Activated naive CD8-positive, alpha-beta T cell (primary cell): ENCODE results near the gene SRGAP3.

ENCODE experiments used
- H3K27ac Mint-ChIP-seq: one replicate; pipeline ENCODE4 v1.8.0; 2021; ENCODE audit warnings: mixed read lengths
- H3K27me3 Mint-ChIP-seq: one replicate; pipeline ENCODE4 v1.8.0; 2021; ENCODE audit warnings: mixed read lengths
- H3K36me3 Mint-ChIP-seq: one replicate; pipeline ENCODE4 v1.8.0; 2021; ENCODE audit warnings: mixed read lengths
- H3K4me1 Mint-ChIP-seq: one replicate; pipeline ENCODE4 v1.8.0; 2021; ENCODE audit warnings: low read depth, mixed read lengths
- H3K4me3 Mint-ChIP-seq: one replicate; pipeline ENCODE4 v1.8.0; 2021; ENCODE audit warnings: mild to moderate bottlenecking, mixed read lengths
- H3K9me3 Mint-ChIP-seq: one replicate; pipeline ENCODE4 v1.8.0; 2021; ENCODE audit warnings: low read depth, mixed read lengths

Gene SRGAP3

DNA sequence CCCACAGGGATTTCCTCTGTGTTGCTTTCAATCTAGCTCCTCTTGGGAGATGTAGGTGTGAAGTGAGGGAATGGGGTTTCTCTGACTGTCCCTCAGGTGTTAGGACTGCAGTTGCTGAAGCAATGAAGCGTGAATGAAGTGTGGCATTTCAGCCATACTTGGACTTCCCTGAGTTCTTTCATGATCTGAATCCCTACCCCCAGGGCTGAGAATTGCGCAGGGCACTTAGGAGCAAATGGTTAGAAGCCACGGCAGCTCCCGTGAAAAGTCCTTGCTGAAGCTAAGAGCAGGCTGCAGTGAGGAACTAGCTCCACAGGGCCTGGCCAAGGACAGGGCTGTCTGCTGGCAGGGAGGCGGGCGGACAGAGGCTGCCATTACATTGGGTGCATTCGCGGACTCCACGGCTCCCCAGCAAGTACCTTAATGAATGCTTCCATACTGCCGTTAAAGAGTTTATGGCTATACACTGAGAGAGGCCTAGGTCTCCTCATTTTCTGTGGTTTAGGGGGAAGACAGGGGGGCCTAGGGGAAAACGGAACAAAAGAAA lies 217.1 kb downstream of the SRGAP3 start:
- Mint-ChIP-seq H3K27ac (no peak overlapping the region), H3K4me1 (no peaks in the 10 kb centered on the region), H3K9me3 (no peaks in the 10 kb centered on the region), H3K36me3 (no peaks in the 10 kb centered on the region), H3K27me3 (no peaks in the 10 kb centered on the region), H3K4me3 (no peak overlapping the region)

DNA sequence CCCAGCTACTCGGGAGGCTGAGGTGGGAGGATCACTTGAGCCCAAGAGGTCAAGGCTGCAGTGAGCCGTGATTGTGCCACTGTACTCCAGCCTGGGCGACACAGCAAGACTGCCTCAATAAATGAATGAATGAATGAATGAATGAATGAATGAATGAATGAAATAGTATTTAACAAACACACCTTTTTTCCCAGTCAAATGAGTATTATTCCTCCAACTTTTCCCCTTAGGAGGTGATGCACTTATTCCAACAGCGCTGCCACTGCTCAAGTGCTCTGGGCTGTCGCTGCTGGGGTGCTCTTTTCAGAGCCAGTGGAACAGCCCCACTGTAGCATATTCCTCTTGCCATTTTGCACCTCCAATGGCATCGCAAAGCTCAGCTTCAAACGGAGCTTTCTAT lies 219.4 kb downstream of the SRGAP3 start:
- Mint-ChIP-seq H3K4me3 (no peak overlapping the region), H3K36me3 (no peaks in the 10 kb centered on the region), H3K4me1 (no peaks in the 10 kb centered on the region), H3K27me3 (no peaks in the 10 kb centered on the region), H3K9me3 (no peaks in the 10 kb centered on the region), H3K27ac (no peak overlapping the region)

DNA sequence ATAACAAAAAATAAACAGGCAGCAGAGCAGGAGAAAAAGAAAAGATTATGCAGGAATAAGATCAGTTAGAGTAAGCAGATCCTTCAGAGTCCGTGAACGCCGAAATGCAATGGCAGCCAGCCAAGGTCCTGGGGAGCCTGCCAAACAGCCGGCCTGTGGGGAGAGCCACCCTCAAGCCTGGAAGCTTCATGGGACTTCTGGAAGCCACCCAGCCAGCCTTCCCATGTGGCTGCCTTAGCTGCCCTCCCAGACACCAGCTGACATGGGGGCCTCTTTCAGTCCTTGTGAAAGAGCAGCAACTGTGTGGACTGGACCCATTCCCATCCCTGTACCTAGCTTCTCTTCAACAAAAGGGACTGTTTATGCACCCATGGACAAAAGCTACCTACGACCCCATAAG lies 221.3 kb downstream of the SRGAP3 start:
- Mint-ChIP-seq H3K27me3 (no peaks in the 10 kb centered on the region), H3K36me3 (no peaks in the 10 kb centered on the region), H3K4me3 (no peak overlapping the region), H3K4me1 (no peaks in the 10 kb centered on the region), H3K9me3 (no peaks in the 10 kb centered on the region), H3K27ac (no peak overlapping the region)

DNA sequence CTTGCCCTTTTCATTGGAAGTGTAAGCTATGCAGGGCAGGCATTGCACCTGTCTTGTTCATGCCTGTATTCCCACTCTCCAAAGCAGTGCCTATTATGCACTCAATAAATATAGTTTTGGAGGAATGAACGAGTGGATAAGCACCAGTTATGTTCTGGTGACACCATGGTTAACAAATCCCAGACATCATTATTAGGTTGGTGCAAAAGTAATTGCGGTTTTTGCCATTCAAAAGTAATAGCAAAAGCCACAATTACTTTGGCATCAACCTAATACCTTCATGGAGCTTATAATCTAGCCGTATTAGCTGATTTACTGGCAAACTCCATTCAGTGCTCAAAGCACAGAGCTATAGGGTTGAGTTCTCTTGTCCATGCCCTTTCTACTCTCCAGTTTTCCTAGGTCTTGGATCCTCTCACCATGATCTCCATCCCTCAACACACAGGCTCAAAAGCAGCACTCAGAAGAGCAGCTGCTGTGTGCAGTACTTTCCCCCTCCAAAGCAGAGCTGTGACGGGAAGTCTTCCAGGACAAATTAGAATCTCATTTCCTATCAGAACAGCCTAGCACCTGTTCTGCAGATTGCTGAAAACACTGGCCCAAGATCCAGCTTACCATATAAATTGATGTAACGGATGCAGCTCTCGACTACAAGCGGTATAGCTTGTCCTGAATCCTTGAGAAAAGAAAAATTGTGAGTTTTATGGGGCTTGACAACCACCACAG lies 223.0 kb downstream of the SRGAP3 start:
- H3K36me3 Mint-ChIP-seq, result no peaks in the 10 kb centered on the region
- H3K9me3 Mint-ChIP-seq, result no peaks in the 10 kb centered on the region
- no peak overlapping the region for H3K4me3 Mint-ChIP-seq
- H3K27ac Mint-ChIP-seq, result no peak overlapping the region
- no peaks in the 10 kb centered on the region for H3K4me1 Mint-ChIP-seq
- H3K27me3 Mint-ChIP-seq, result no peaks in the 10 kb centered on the region

DNA sequence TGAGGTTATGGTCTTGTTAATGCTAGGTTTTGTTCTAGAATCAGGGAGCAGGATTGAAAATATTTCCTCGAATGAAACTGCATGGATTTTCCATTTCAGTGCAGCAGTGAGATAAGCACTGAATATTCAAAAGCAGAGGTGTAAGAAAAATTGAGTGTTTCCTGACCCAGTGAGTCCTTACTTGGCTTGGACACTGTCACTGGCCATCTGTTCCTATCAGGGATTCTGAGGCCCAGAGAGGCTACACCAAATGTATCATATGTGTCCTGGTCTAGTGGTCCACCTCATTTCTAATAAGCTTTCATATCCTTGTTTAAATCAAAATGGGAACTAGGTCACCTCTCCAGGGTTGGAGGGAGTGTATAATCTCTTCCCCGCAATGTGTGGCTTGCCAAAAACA lies 225.1 kb downstream of the SRGAP3 start:
- Mint-ChIP-seq H3K9me3 (no peaks in the 10 kb centered on the region), H3K27me3 (no peaks in the 10 kb centered on the region), H3K36me3 (no peaks in the 10 kb centered on the region)

DNA sequence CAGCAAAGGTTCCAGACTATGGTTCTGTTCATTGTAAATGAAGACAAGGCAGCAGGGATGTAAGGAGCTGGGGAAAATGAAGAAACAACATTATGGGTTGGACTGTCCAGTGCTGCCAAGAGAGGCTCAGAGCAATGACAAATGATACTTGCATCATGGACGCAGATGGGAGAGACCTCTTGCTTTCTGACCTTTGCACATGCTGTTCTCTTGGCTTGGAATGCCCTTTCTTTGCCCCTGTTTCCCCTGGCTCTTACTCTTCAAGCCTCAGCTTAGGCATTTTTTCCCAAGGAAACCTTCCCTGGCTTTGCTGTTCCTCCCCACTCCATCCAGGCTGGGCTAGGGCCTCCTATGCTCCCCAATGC lies 226.2 kb downstream of the SRGAP3 start:
- Mint-ChIP-seq H3K9me3 (no peaks in the 10 kb centered on the region), H3K27me3 (no peaks in the 10 kb centered on the region), H3K36me3 (no peaks in the 10 kb centered on the region), H3K27ac (no peak overlapping the region), H3K4me1 (no peaks in the 10 kb centered on the region), H3K4me3 (no peak overlapping the region)

More for the DNA sequence above, 225.1 kb downstream of the SRGAP3 start:
- no peak overlapping the region for H3K4me3 Mint-ChIP-seq
- no peaks in the 10 kb centered on the region for H3K4me1 Mint-ChIP-seq
- H3K27ac Mint-ChIP-seq, result no peak overlapping the region

DNA sequence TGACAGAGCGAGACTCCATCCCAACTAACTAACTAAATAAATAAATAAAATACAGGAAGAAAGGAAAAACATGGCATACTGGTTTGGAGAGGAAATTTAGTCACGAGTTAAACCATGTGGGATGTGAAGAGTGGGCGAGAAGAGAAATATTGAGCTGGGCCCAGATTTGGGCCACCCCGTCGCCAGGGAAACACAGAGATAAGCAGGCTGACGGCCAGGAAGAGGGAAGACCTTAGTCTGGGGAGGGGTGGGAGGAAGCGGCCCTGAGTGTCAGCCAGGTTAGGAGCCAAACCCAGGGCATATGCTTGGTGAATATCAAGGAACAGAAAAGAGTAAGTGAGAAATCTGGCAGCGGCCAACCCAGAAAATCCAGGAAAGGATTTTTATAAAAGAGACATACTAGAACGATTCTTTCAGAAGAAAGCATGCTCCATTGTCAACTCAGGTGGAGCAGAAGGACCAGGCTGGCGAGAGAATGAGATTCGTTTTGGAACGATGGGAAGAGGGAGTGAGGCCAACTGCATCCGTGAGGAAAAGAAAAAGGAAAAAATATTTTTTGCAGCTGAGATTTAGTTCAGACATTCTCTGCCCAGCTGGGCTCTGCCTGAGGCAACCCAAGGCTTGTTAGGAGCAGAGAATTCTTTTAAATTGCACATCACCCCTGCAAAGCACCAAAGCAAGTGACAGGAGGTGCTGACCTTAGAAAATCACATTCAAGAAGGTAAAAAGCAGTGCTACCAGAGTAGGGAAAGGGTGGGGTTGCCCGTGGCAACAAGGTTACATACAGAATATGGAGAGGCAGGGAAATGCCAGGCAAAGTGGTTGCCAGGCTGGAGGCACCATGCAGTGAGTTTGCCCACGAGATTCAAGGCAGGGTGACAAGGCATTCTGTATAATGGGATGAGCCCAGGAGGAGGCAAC lies 226.9 kb downstream of the SRGAP3 start:
- no peak overlapping the region for H3K4me3 Mint-ChIP-seq
- no peaks in the 10 kb centered on the region for H3K9me3 Mint-ChIP-seq
- no peaks in the 10 kb centered on the region for H3K36me3 Mint-ChIP-seq
- no peak overlapping the region for H3K27ac Mint-ChIP-seq
- H3K4me1 Mint-ChIP-seq, result no peaks in the 10 kb centered on the region
- H3K27me3 Mint-ChIP-seq, result no peaks in the 10 kb centered on the region

DNA sequence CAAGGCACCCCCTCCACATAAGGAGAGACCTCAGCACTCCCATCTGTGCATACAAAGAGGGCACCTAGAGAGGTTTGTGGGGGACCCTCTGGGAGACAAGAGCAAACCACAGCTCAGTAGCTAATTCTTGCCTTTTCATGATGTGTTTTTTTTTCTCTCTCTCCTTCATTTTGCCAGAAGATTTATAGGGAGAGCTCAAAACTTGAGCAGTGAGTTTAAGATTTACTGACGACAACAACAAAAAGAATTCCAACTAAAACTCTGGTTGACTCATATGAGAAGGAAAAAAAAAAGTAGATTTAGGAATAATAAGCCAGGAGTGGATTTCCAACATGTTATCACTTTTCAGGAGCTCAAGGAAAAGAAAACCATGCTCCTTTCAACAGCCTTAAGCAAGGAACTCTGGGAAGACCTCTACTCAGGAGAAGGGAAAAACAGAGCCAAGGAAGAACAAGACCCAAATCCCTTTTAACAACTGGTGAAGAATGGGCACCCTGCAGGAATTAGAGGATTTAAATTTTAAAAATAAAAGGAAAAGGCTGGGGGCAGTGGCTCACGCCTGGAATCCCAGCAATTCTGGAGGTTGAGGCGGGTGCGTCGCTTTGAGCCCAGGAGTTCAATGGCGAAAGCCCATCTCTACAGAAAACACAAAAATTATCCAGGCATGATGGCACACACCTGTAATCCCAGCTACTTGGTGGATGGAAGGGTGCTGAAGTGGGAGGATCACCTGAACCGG lies 228.0 kb downstream of the SRGAP3 start:
- no peak overlapping the region for H3K27ac Mint-ChIP-seq
- H3K9me3 Mint-ChIP-seq, result no peaks in the 10 kb centered on the region
- no peaks in the 10 kb centered on the region for H3K4me1 Mint-ChIP-seq
- H3K27me3 Mint-ChIP-seq, result no peaks in the 10 kb centered on the region
- H3K36me3 Mint-ChIP-seq, result no peaks in the 10 kb centered on the region
- H3K4me3 Mint-ChIP-seq, result no peak overlapping the region

DNA sequence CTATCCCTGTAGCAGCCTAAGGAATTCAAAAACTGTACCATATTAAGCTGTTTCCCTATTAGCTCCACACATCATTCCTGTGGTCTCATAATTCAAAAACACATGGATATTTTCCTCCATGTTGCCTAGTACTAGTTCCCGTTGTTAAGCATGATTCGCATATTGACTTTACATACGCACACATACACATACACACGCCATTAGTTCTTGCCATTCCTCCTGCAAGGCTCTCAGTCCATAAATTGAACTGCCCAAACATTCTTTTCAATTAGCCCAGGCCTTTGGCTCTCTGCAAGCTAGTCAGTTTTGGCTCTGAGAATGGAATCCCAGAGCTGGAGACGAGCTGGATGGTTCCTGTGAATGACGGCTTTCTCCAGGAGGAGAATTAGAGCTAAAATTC lies 229.0 kb downstream of the SRGAP3 start:
- Mint-ChIP-seq H3K36me3 (no peaks in the 10 kb centered on the region), H3K27ac (no peak overlapping the region), H3K4me1 (no peaks in the 10 kb centered on the region), H3K27me3 (no peaks in the 10 kb centered on the region), H3K4me3 (no peak overlapping the region), H3K9me3 (no peaks in the 10 kb centered on the region)

DNA sequence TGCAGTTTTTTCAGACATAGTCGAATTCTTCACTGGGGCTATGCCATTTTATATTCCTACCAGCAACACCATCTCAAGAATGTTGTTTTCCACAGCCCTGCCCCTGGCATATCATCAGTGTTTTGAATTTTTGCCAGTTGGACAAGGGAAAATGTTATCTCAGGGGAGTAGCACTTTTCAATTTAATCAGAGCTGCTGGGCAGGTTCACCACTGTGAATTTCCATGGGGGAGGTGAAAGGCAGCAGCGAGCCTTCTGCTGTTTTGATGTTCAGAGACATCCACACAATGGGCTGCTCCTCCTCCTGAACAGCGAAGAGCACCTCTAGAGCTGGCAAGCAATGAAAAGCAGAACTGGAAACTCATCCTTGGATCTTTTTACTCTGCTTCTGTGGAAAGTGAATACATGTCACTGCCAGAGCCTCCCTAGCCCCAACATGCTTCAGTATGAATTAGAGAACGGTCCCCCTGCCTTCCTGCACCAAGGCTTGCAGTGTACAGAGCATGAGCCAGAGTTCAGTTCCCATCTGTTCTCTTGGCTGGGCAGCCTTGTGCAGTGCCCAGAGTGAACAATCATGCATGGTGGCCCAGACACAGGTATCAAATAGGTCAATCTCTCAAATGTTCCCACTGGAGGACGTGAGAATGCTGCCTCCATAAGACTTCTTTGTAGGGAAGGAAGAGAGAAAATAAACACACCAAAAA lies 230.0 kb downstream of the SRGAP3 start:
- Mint-ChIP-seq H3K36me3 (no peaks in the 10 kb centered on the region), H3K27me3 (no peaks in the 10 kb centered on the region), H3K27ac (no peak overlapping the region), H3K4me3 (no peak overlapping the region), H3K4me1 (no peaks in the 10 kb centered on the region), H3K9me3 (no peaks in the 10 kb centered on the region)

DNA sequence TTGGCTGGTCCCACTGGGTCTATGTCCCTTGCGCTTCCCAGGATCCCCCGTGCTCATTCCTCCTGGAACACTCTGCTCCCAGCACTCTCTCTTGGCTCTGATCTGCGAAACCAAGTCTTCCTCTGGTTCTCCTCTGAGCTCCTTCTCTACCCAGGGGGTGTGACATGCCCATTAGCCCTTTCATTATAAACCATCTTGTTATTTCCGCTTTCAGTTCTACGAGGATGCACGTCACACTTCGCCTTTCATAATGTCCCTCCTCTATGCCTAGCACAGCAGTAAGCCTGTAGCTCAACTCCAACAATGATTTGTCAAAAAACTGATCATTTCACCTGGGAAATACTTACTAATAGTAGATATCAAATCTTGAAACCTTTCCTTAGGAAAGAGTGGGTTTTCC lies 234.2 kb downstream of the SRGAP3 start:
- H3K27ac Mint-ChIP-seq, result no peak overlapping the region
- H3K9me3 Mint-ChIP-seq, result no peaks in the 10 kb centered on the region
- H3K27me3 Mint-ChIP-seq, result no peaks in the 10 kb centered on the region
- no peak overlapping the region for H3K4me3 Mint-ChIP-seq
- no peaks in the 10 kb centered on the region for H3K36me3 Mint-ChIP-seq
- peaks cover 15% of the 10 kb centered on the region for H3K4me1 Mint-ChIP-seq

DNA sequence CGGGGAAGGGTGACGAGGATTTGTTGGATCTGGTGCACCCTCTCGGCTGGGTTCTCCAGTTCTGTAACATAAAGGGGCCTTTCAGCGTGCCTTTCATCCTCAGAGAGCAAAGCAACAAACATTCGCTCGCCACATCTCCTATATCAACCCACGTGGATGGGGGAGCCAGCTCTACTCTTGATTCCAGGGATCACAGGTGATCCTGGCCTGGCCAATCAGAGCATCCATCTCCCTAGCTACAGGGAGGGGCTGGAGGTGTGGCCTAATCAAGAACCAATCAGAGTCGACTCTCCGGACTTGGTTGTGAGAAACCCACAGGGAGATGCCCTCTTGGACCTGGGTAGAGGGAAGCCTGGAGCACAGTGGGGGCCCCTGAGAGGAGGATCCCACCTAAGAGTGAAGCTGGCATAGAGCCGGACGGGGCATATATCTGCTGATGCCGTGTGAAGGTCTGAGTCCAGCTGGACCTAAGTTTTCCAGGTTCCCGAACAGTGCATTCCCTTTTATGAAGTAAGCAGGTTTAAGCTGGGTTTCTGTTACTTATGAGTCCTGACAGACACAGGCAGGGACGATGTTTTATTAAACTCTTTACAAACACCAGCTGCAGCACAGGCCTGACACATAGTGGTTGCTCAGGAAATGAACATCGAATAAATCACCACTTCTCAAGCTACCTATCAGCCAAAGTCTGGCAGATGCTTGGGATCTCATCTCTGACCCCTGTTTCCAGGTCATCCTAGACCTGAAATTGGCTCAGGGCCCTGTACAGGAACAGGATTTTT lies 235.5 kb downstream of the SRGAP3 start:
- no peak overlapping the region for H3K27ac Mint-ChIP-seq
- H3K9me3 Mint-ChIP-seq, result no peaks in the 10 kb centered on the region
- H3K4me1 Mint-ChIP-seq, result peaks cover 15% of the 10 kb centered on the region
- H3K4me3 Mint-ChIP-seq, result no peak overlapping the region
- peaks cover 3% of the 10 kb centered on the region for H3K36me3 Mint-ChIP-seq
- H3K27me3 Mint-ChIP-seq, result no peaks in the 10 kb centered on the region

DNA sequence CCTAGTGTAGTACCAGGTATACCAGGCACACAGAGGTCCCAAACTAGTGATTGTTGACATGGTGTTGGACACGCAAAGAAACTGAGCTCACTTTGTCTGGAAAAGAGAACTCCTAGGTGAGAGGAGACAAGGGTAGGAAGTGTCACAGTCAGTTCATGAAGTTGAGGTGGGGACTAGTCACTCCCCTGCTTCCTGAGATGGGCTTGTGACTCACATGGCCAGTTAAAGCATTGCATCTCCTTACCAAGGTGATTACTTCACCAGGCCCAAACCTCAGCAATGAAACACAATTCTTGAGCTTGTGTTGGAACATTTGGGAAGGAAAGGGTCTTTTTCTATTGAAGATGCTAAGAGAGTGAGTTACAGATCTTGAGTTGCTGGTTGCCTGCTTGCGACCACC lies 236.9 kb downstream of the SRGAP3 start:
- no peak overlapping the region for H3K27ac Mint-ChIP-seq
- H3K9me3 Mint-ChIP-seq, result no peaks in the 10 kb centered on the region
- H3K4me1 Mint-ChIP-seq, result peaks cover 15% of the 10 kb centered on the region
- H3K27me3 Mint-ChIP-seq, result no peaks in the 10 kb centered on the region
- peaks cover 3% of the 10 kb centered on the region for H3K36me3 Mint-ChIP-seq
- H3K4me3 Mint-ChIP-seq, result no peak overlapping the region
